ENCODE data around the gene BBS12.

Gene BBS12

DNA sequence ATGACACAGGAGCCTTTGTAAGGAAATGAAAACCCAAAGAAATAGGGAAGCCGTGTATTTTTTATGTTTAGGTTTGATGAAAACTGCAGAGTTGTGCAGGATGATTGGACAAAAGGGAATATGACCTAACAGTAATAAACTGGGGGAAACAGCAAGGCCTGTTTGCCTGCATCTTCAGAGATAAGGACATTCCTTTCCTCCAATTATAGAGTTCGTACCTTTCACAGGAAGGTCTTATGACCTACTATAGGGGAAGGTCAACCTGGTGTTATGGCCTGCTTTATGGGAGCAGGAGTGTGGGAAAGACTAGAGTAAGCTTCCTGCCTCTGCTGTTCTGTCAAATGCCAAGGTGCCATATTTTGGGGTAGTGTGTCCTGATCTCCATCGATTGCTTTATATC lies 42.5 kb downstream of the BBS12 start:
- no peak for DNase-seq (ENCODE audit: extremely low spot score)
- ChIA-PET POLR2A (no interaction called here), CTCF (interaction anchor here (1.1 kb wide), 1 partner anchor 17 kb away, joined by 3 read pairs; no protein-coding TSS in a partner anchor)
- TF ChIP-seq CTCF (IDR thresholded peaks at IDR 0.05; ENCODE audit: control extremely low read depth, extremely low read depth, low read depth, missing control alignments), result no peak

DNA sequence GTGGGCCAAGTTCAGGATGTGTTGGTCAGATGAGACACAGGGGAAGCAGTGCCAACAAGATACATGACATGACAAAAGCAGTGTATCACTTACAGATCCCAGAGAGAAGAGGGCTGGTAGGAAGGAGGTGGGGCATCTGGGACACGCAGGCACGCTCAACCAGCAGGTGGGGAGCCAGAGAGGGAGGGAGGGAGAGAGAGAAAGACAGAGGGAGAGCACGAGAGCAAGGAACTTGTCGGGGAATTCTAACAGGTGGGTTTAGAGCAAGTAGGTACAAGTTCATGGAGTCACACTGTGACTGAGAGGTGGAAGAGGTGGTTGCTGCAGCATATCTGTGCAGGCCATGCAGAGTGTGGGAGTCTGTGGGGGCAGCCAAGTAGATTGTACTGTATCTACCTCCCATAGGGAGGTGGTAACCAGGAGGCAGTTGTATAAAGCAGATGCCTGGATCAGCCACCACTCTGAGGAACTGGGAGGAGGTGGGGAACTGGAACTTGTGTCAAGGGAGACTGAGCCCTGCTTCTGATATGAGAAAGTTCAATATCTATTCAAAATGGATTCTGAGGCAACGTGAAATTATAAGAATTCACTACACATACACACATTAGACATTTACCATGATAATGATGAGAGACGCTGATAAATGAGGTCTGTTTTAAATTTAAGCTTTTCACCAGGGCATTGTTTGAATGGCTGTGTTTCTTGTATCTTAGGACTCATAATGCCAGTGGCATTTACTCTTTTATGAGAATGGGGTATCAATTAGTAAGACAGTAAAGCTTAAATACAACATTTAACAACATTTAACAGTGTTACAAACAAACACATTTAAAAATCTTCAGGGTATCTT lies 43.7 kb downstream of the BBS12 start:
- ChIA-PET POLR2A (no interaction called here), CTCF (interaction anchor here (1.1 to 1.6 kb wide), 2 partner anchors 8 to 10 kb away, joined by 4 read pairs; no protein-coding TSS in a partner anchor)
- DNase-seq (ENCODE audit: extremely low spot score), result no peak
- no peak for TF ChIP-seq CTCF (IDR thresholded peaks at IDR 0.05; ENCODE audit: control extremely low read depth, extremely low read depth, low read depth, missing control alignments)

- POLR2A ChIA-PET, result no interaction called here
- TF ChIP-seq CTCF (IDR thresholded peaks at IDR 0.05; ENCODE audit: control extremely low read depth, extremely low read depth, low read depth, missing control alignments), result no peak
- CTCF ChIA-PET, result interaction anchor here (1.1 to 1.8 kb wide), 3 partner anchors 9 to 12 kb away, joined by 4 read pairs; no protein-coding TSS in a partner anchor
- DNase-seq (ENCODE audit: extremely low spot score), result no peak
Observed at GRCh38 chr4:122776916-122777315, 44.4 kb downstream of the BBS12 start.

DNA sequence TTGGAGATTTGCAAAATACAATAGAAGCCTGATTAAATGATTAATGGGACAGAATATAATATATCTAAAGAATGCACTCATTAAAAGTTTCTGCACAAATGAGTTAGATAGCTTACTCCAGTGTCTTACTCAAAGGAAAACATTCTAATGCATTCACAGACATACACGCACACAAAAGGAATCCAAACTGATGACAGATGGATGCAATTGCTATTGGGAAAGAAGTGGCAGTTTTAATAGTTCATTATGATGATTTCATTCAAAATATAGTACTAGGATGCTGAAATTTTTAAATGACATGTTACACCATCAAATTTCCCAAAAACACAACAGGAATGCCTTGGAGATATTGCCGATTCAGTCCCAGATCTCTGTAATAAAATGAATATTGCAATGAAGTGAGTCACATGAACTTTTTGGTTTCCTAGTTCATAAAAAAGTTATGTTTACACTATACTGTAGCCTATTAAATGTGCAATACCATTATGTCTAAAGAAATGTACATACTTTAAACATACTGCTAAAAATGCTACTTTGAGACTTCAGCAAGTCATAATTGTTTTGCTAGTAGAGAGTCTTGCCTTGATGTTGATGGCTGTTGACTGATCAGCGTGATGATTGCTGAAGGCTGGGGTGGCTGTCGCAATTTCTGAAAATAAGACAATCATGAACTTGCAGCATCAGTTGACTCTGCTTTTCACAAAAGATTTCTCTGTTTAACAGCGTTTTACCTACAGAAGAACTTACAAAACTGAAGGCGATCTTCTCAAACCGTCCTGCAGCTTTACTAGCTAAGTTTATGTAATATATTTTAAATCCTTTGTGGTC lies 45.6 kb downstream of the BBS12 start:
- no peak for TF ChIP-seq CTCF (IDR thresholded peaks at IDR 0.05; ENCODE audit: control extremely low read depth, extremely low read depth, low read depth, missing control alignments)
- POLR2A ChIA-PET, result no interaction called here
- DNase-seq (ENCODE audit: extremely low spot score), result no peak
- CTCF ChIA-PET, result interaction anchor here (0.8 to 4.2 kb wide), 5 partner anchors 10 to 114 kb away, joined by 3 to 19 read pairs (median 4); no protein-coding TSS in a partner anchor

- ChIA-PET POLR2A (no interaction called here), CTCF (interaction anchor here (4.2 kb wide), 1 partner anchor 23 kb away, joined by 19 read pairs; no protein-coding TSS in a partner anchor)
- no peak for DNase-seq (ENCODE audit: extremely low spot score)
- TF ChIP-seq CTCF (IDR thresholded peaks at IDR 0.05; ENCODE audit: control extremely low read depth, extremely low read depth, low read depth, missing control alignments), result no peak
Observed at GRCh38 chr4:122781486-122781885, 49.0 kb downstream of the BBS12 start.

All from GM10248 (cell line).